ENCODE data around the gene GPER1.

GRCh38 chr7:1114088-1114487 is 26.2 kb downstream of the GPER1 start:
- TF ChIP-seq GATA2 (IDR thresholded peaks at IDR 0.05; ENCODE audit: low read depth, low read length) (no peak), GATA3 (IDR thresholded peaks at IDR 0.05; ENCODE audit: low read depth, low read length) (no peak)

Data from SH-SY5Y (cell line).